Measurements from ENCODE around the gene APOBEC3A.

DNA sequence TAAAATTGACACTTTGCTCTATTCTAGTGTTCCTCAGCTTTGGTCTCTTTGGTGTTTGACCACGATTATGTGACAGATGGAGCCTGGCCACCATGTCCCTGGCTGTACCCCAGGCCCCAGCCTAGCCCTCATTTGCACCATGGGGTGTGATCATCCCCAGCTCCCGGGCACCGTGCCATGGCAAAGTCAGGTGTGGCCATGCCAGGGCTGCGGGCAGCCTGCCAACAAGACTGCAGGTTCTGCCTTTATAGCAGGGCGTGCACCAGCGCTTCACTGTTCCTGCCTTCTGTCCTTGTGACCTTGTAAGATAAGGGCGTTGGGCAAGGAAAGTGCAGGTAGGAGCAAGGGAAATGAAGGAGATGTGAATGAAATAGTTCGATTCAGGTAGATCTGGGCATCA lies 22.4 kb upstream of the APOBEC3A start:
- TF ChIP-seq, protein P1, sequence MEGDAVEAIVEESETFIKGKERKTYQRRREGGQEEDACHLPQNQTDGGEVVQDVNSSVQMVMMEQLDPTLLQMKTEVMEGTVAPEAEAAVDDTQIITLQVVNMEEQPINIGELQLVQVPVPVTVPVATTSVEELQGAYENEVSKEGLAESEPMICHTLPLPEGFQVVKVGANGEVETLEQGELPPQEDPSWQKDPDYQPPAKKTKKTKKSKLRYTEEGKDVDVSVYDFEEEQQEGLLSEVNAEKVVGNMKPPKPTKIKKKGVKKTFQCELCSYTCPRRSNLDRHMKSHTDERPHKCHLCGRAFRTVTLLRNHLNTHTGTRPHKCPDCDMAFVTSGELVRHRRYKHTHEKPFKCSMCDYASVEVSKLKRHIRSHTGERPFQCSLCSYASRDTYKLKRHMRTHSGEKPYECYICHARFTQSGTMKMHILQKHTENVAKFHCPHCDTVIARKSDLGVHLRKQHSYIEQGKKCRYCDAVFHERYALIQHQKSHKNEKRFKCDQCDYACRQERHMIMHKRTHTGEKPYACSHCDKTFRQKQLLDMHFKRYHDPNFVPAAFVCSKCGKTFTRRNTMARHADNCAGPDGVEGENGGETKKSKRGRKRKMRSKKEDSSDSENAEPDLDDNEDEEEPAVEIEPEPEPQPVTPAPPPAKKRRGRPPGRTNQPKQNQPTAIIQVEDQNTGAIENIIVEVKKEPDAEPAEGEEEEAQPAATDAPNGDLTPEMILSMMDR (IDR thresholded peaks at IDR 0.05; ENCODE audit: poor library complexity) = no peak
- TF ChIP-seq EZH2phosphoT487 (IDR thresholded peaks at IDR 0.05; ENCODE audit: low read depth, severe bottlenecking, unreplicated experiment) (no peak), EZH2 (IDR thresholded peaks at IDR 0.05; ENCODE audit: borderline replicate concordance) (no peak)

All from hepatocyte (in vitro differentiated cells).